Right atrium auricular region (tissue), 2 donors: ENCODE measurements around the gene PHC1. TPM values are rescaled to one million over a fixed set of nuclear protein-coding genes. Genes with fewer than 3 reads are reported as not detected.
A peak's percentile ranks its signal among the peaks of the same experiment; 100 is the strongest.

Experiments
- DNase-seq: peaks from one replicate; pipeline ENCODE4 v3.0.0-alpha.2; 2019; ENCODE audit warnings: low spot score
- H3K27ac ChIP-seq, 2 donors: fragments of 200-600 bp; sonication (generic); 1 replicate in 1 of 2; 2 replicates in 1 of 2; pipeline ENCODE4 v1.5.1; 2016 to 2019
- H3K27me3 ChIP-seq, 2 donors: fragments of 200-600 bp; sonication (generic); one replicate each; pipeline versions ENCODE4 v1.5.1 to v1.6.0; 2017 to 2019
- H3K36me3 ChIP-seq: fragments of 200-600 bp; sonication (generic); one replicate; pipeline ENCODE4 v1.5.1; 2016
- H3K4me1 ChIP-seq, 2 donors: fragments of 200-600 bp; sonication (generic); one replicate each; pipeline versions ENCODE4 v1.5.1 to v1.6.0; 2017 to 2019
- H3K4me3 ChIP-seq, 2 donors: fragments of 200-600 bp; sonication (generic); 1 replicate in 1 of 2; 2 replicates in 1 of 2; pipeline ENCODE4 v1.5.1; 2017 to 2019; ENCODE audit warnings: mild to moderate bottlenecking in 1 of 2, moderate library complexity in 1 of 2
- H3K9me3 ChIP-seq, 2 donors: fragments of 200-600 bp; sonication (generic); one replicate each; pipeline ENCODE4 v1.5.1; 2019
- CTCF ChIP-seq, 2 donors: fragments of 200-600 bp; sonication (generic); IDR thresholded peaks; one replicate each; pipeline ENCODE4 v1.5.1; 2019; ENCODE audit warnings: antibody characterized with exemption in 2 of 2
- total RNA-seq, 2 donors: library from RNA; depleted of rRNA; stranded (reverse); fragments of >200 nt; gene quantifications; one replicate each; pipeline ENCODE4 v1.1.0, GENCODE V29; 2016

PHC1 gene
- total RNA-seq, 2 donors from 2014 or later = 22.7 to 58.4 TPM

GRCh38 chr12:8941691-8942478 lies 27.6 kb downstream of the PHC1 start:
- no peaks in the 10 kb centered on the region for H3K9me3 ChIP-seq
- no peak for TF ChIP-seq CTCF (IDR thresholded peaks at IDR 0.05)
- H3K4me3 ChIP-seq = no peak overlapping the region
- peaks cover 62% of the 10 kb centered on the region for H3K36me3 ChIP-seq
- no peak for DNase-seq
- no peaks in the 10 kb centered on the region for H3K27me3 ChIP-seq
- no peak overlapping the region for H3K27ac ChIP-seq
- no peaks in the 10 kb centered on the region for H3K4me1 ChIP-seq

GRCh38 chr12:8943565-8944186 lies 29.4 kb downstream of the PHC1 start:
- H3K4me1 ChIP-seq = peaks cover 0 to 16% of the 10 kb centered on the region in 2 donors
- no peaks in the 10 kb centered on the region for H3K27me3 ChIP-seq
- no peak overlapping the region for H3K4me3 ChIP-seq
- H3K9me3 ChIP-seq = no peaks in the 10 kb centered on the region
- no peak for TF ChIP-seq CTCF (IDR thresholded peaks at IDR 0.05)
- H3K36me3 ChIP-seq = peaks cover 50% of the 10 kb centered on the region
- no peak for DNase-seq
- H3K27ac ChIP-seq = no peak overlapping the region

- peaks cover 43% of the 10 kb centered on the region for H3K36me3 ChIP-seq
- DNase-seq = no peak
- no peak for TF ChIP-seq CTCF (IDR thresholded peaks at IDR 0.05)
Observed at GRCh38 chr12:8946733-8947132, 32.4 kb downstream of the PHC1 start.

GRCh38 chr12:8947737-8948136 lies 33.4 kb downstream of the PHC1 start:
- H3K4me3 ChIP-seq = no peak overlapping the region
- H3K4me1 ChIP-seq = peaks cover 0 to 27% of the 10 kb centered on the region in 2 donors
- no peak for TF ChIP-seq CTCF (IDR thresholded peaks at IDR 0.05)
- no peaks in the 10 kb centered on the region for H3K27me3 ChIP-seq
- H3K9me3 ChIP-seq = no peaks in the 10 kb centered on the region
- H3K36me3 ChIP-seq = peaks cover 35% of the 10 kb centered on the region
- H3K27ac ChIP-seq = no peak overlapping the region
- no peak for DNase-seq

More at GRCh38 chr12:8946733-8947132, 32.4 kb downstream of the PHC1 start:
- no peak overlapping the region for H3K27ac ChIP-seq
- H3K4me1 ChIP-seq = peaks cover 0 to 27% of the 10 kb centered on the region in 2 donors
- no peak overlapping the region for H3K4me3 ChIP-seq
- no peaks in the 10 kb centered on the region for H3K27me3 ChIP-seq
- no peaks in the 10 kb centered on the region for H3K9me3 ChIP-seq

- Histone ChIP-seq H3K4me1 (peaks cover 0 to 27% of the 10 kb centered on the region in 2 donors), H3K4me3 (peak overlapping the region; percentile 76 to 79), H3K9me3 (no peaks in the 10 kb centered on the region), H3K27ac (peak overlapping the region; percentile 93 to 99), H3K36me3 (peaks cover 25% of the 10 kb centered on the region), H3K27me3 (no peaks in the 10 kb centered on the region)
- TF ChIP-seq CTCF (IDR thresholded peaks at IDR 0.05) = no peak
- no peak for DNase-seq
Observed at GRCh38 chr12:8948701-8949341, 34.5 kb downstream of the PHC1 start.
